GM19467 (cell line): ENCODE data around the gene FDXR.

ENCODE experiments used
- ATAC-seq: cut with Tn5 transposase; IDR thresholded peaks from one replicate; pipeline ENCODE4 v1.9.1; 2021; ENCODE audit warnings: mild to moderate bottlenecking, moderate library complexity; ENCODE audit not compliant: unreplicated experiment

Gene FDXR

GRCh38 chr17:74816905-74817620, 55.7 kb downstream of the FDXR start:
- no peak for ATAC-seq

- no peak for ATAC-seq
Measured at GRCh38 chr17:74815550-74816370, 57.0 kb downstream of the FDXR start.

GRCh38 chr17:74815067-74815466, 57.7 kb downstream of the FDXR start:
- ATAC-seq = no peak

- ATAC-seq = no peak
Measured at GRCh38 chr17:74814453-74814852, 58.3 kb downstream of the FDXR start.
